Nephron (organoid): ENCODE results near the gene IL21R.
A peak's percentile ranks its signal among the peaks of the same experiment; 100 is the strongest.

Source experiments
- H3K27ac Mint-ChIP-seq, 3 experiments: 2 replicates each; pipeline ENCODE4 v1.8.0; 2020; ENCODE audit warnings: mixed read lengths in 3 of 3, mild to moderate bottlenecking in 2 of 3, moderate library complexity in 1 of 3
- H3K27me3 Mint-ChIP-seq: 2 replicates; pipeline ENCODE4 v1.8.0; 2021; ENCODE audit warnings: low read depth, mild to moderate bottlenecking, moderate library complexity, mixed read lengths
- H3K36me3 Mint-ChIP-seq: 2 replicates; pipeline ENCODE4 v1.8.0; 2020; ENCODE audit warnings: low read depth, mixed read lengths
- H3K4me1 Mint-ChIP-seq: 2 replicates; pipeline ENCODE4 v1.8.0; 2020; ENCODE audit warnings: mixed read lengths
- H3K4me3 Mint-ChIP-seq, 3 experiments: 2 replicates each; pipeline ENCODE4 v1.8.0; 2020; ENCODE audit warnings: mild to moderate bottlenecking in 3 of 3, mixed read lengths in 3 of 3, moderate library complexity in 2 of 3
- H3K9me3 Mint-ChIP-seq: 2 replicates; pipeline ENCODE4 v1.8.0; 2020; ENCODE audit warnings: mixed read lengths
- CTCF ChIP-seq, 3 experiments: fragments of 200-600 bp; sonication (generic); IDR thresholded peaks; one replicate each; pipeline ENCODE4 v1.5.0; 2021; ENCODE audit warnings: antibody characterized with exemption in 3 of 3; ENCODE audit not compliant: unreplicated experiment in 3 of 3

IL21R gene

GRCh38 chr16:27495191-27495590 lies 93.2 kb downstream of the IL21R start:
- Mint-ChIP-seq H3K4me3 (no peak overlapping the region), H3K4me1 (peaks cover 12% of the 10 kb centered on the region), H3K27ac (peak overlapping the region in 1 of 3 experiments; percentile 53), H3K36me3 (peaks cover 86% of the 10 kb centered on the region), H3K9me3 (no peaks in the 10 kb centered on the region), H3K27me3 (no peaks in the 10 kb centered on the region)
- no peak for TF ChIP-seq CTCF (IDR thresholded peaks at IDR 0.05; ENCODE audit: unreplicated experiment in 3 of 3)

GRCh38 chr16:27498031-27498825 lies 96.3 kb downstream of the IL21R start:
- no peak for TF ChIP-seq CTCF (IDR thresholded peaks at IDR 0.05; ENCODE audit: unreplicated experiment in 3 of 3)
- H3K36me3 Mint-ChIP-seq, result peaks cover 95% of the 10 kb centered on the region
- peaks cover 12% of the 10 kb centered on the region for H3K4me1 Mint-ChIP-seq

GRCh38 chr16:27498916-27499658 lies 97.1 kb downstream of the IL21R start:
- H3K9me3 Mint-ChIP-seq, result no peaks in the 10 kb centered on the region
- H3K36me3 Mint-ChIP-seq, result peaks cover 95% of the 10 kb centered on the region
- peaks cover 12% of the 10 kb centered on the region for H3K4me1 Mint-ChIP-seq
- H3K27me3 Mint-ChIP-seq, result no peaks in the 10 kb centered on the region
- H3K4me3 Mint-ChIP-seq, result no peak overlapping the region
- TF ChIP-seq CTCF (IDR thresholded peaks at IDR 0.05; ENCODE audit: unreplicated experiment in 3 of 3), result no peak
- peak overlapping the region in 2 of 3 experiments; percentile 48 to 67 for H3K27ac Mint-ChIP-seq

More at GRCh38 chr16:27498031-27498825, 96.3 kb downstream of the IL21R start:
- peak overlapping the region in 1 of 3 experiments; percentile 67 for H3K27ac Mint-ChIP-seq
- no peaks in the 10 kb centered on the region for H3K9me3 Mint-ChIP-seq
- H3K27me3 Mint-ChIP-seq, result no peaks in the 10 kb centered on the region
- H3K4me3 Mint-ChIP-seq, result no peak overlapping the region

GRCh38 chr16:27499659-27500055 lies 97.7 kb downstream of the IL21R start:
- peaks cover 92% of the 10 kb centered on the region for H3K36me3 Mint-ChIP-seq
- no peak for TF ChIP-seq CTCF (IDR thresholded peaks at IDR 0.05; ENCODE audit: unreplicated experiment in 3 of 3)
- no peaks in the 10 kb centered on the region for H3K9me3 Mint-ChIP-seq
- no peak overlapping the region for H3K27ac Mint-ChIP-seq
- H3K4me1 Mint-ChIP-seq, result peaks cover 12% of the 10 kb centered on the region
- H3K27me3 Mint-ChIP-seq, result no peaks in the 10 kb centered on the region
- no peak overlapping the region for H3K4me3 Mint-ChIP-seq

GRCh38 chr16:27500801-27501200 lies 98.8 kb downstream of the IL21R start:
- H3K4me3 Mint-ChIP-seq, result no peak overlapping the region
- H3K27me3 Mint-ChIP-seq, result no peaks in the 10 kb centered on the region
- no peaks in the 10 kb centered on the region for H3K9me3 Mint-ChIP-seq
- H3K27ac Mint-ChIP-seq, result no peak overlapping the region
- no peak for TF ChIP-seq CTCF (IDR thresholded peaks at IDR 0.05; ENCODE audit: unreplicated experiment in 3 of 3)
- H3K4me1 Mint-ChIP-seq, result peaks cover 6% of the 10 kb centered on the region
- peaks cover 90% of the 10 kb centered on the region for H3K36me3 Mint-ChIP-seq
